ENCODE results near the gene GRM7.

GRCh38 chr3:6921876-6922275 lies 61.0 kb downstream of the GRM7 start:
- TF ChIP-seq EZH2 (IDR thresholded peaks at IDR 0.05; ENCODE audit: borderline replicate concordance) (no peak), EZH2phosphoT487 (IDR thresholded peaks at IDR 0.05; ENCODE audit: low read depth, severe bottlenecking, unreplicated experiment) (no peak)
